MCF 10A (cell line): ENCODE measurements around the gene LRRC27. TPM values are rescaled to one million over a fixed set of nuclear protein-coding genes. Genes with fewer than 3 reads are reported as not detected.

Experiments used
- BruUV-seq: library from RNA; stranded (reverse); fragments of 400-500 nt; replicated peaks from 2 replicates; lab custom pipeline; 2021; lab: Mats Ljungman, UMichigan
- CTCF ChIA-PET: fragments of 300-600 bp; sonication (Branson Sonifier 250); formaldehyde crosslinking; extraction: SDS; loops from one replicate; lab custom pipeline; 2021; ENCODE audit warnings: antibody characterized with exemption, inconsistent platforms; lab: Yijun Ruan, JAX
- POLR2A ChIA-PET: fragments of 300-600, 350-650 bp; sonication (Branson Sonifier 250); formaldehyde crosslinking; extraction: SDS; loops from one replicate; lab custom pipeline; 2020; ENCODE audit warnings: antibody characterized with exemption, inconsistent platforms; lab: Yijun Ruan, JAX
- DNase-seq: peaks from one replicate; pipeline ENCODE4 v3.0.0-alpha.2; 2018; ENCODE audit not compliant: unreplicated experiment
- H3K27ac Mint-ChIP-seq: one replicate; pipeline ENCODE4 v1.8.0; 2022; ENCODE audit warnings: mild to moderate bottlenecking, low read depth, mixed read lengths; ENCODE audit not compliant: unreplicated experiment
- H3K27me3 Mint-ChIP-seq: one replicate; pipeline ENCODE4 v1.8.0; 2022; ENCODE audit warnings: mixed read lengths; ENCODE audit not compliant: insufficient read depth, unreplicated experiment
- H3K36me3 Mint-ChIP-seq: one replicate; pipeline ENCODE4 v1.8.0; 2022; ENCODE audit warnings: mild to moderate bottlenecking, moderate library complexity, mixed read lengths; ENCODE audit not compliant: insufficient read depth, unreplicated experiment
- H3K4me1 Mint-ChIP-seq: one replicate; pipeline ENCODE4 v1.8.0; 2022; ENCODE audit warnings: mixed read lengths; ENCODE audit not compliant: insufficient read depth, unreplicated experiment
- H3K4me3 Mint-ChIP-seq: one replicate; pipeline ENCODE4 v1.8.0; 2022; ENCODE audit warnings: mild to moderate bottlenecking, moderate library complexity, mixed read lengths; ENCODE audit not compliant: unreplicated experiment
- H3K9me3 Mint-ChIP-seq: one replicate; pipeline ENCODE4 v1.8.0; 2022; ENCODE audit warnings: mixed read lengths; ENCODE audit not compliant: unreplicated experiment
- CTCF ChIP-seq: fragments of 200-600 bp; IDR thresholded peaks from one replicate; pipeline ENCODE4 v1.8.0; 2022; ENCODE audit warnings: antibody characterized with exemption, mild to moderate bottlenecking; ENCODE audit not compliant: unreplicated experiment
- intact Hi-C: fragments of 100-400 bp; cut with micrococcal nuclease; formaldehyde crosslinking; loops from 2 replicates; pipeline ENCODE4 v1.14.1; 2022
- total RNA-seq: library from RNA; stranded (reverse); gene quantifications from 2 replicates; pipeline ENCODE4 v1.2.3, GENCODE V29; 2022

LRRC27 gene
- total RNA-seq, 1 experiment from 2014 or later, result 9.1 TPM

- no peak for DNase-seq
- ChIA-PET POLR2A (interaction anchor here (0.6 kb wide), 1 partner anchor 150 kb away, joined by 3 read pairs; no protein-coding TSS in a partner anchor), CTCF (interaction anchor here (1.2 kb wide), 1 partner anchor 157 kb away, joined by 3 read pairs; no protein-coding TSS in a partner anchor)
- H3K4me1 Mint-ChIP-seq, result no peaks in the 10 kb centered on the region
- BruUV-seq, result no TSS peak
- TF ChIP-seq CTCF, result no peak
- intact Hi-C loops, result no loop called here
- H3K36me3 Mint-ChIP-seq, result no peaks in the 10 kb centered on the region
- no peak overlapping the region for H3K4me3 Mint-ChIP-seq
- H3K9me3 Mint-ChIP-seq, result no peaks in the 10 kb centered on the region
- H3K27me3 Mint-ChIP-seq, result no peaks in the 10 kb centered on the region
- H3K27ac Mint-ChIP-seq, result no peak overlapping the region
These were observed 32.3 kb upstream of the LRRC27 start for GRCh38 chr10:132299371-132300336.

- Mint-ChIP-seq H3K36me3 (no peaks in the 10 kb centered on the region), H3K4me1 (no peaks in the 10 kb centered on the region), H3K27me3 (no peaks in the 10 kb centered on the region), H3K27ac (no peak overlapping the region), H3K9me3 (no peaks in the 10 kb centered on the region), H3K4me3 (no peak overlapping the region)
- DNase-seq, result no peak
- POLR2A ChIA-PET, result no interaction called here
- no peak for TF ChIP-seq CTCF
- intact Hi-C loops, result no loop called here
- no TSS peak for BruUV-seq
- CTCF ChIA-PET, result no interaction called here
These were observed 31.4 kb upstream of the LRRC27 start for GRCh38 chr10:132300582-132300981.

- H3K36me3 Mint-ChIP-seq, result peaks cover 2% of the 10 kb centered on the region
- no peak for TF ChIP-seq CTCF
- no peak for DNase-seq
- no peaks in the 10 kb centered on the region for H3K4me1 Mint-ChIP-seq
- H3K9me3 Mint-ChIP-seq, result no peaks in the 10 kb centered on the region
- ChIA-PET CTCF (interaction anchor here (0.7 kb wide), 1 partner anchor 158 kb away, joined by 3 read pairs; no protein-coding TSS in a partner anchor), POLR2A (no interaction called here)
- no peak overlapping the region for H3K4me3 Mint-ChIP-seq
- no TSS peak for BruUV-seq
- no peaks in the 10 kb centered on the region for H3K27me3 Mint-ChIP-seq
- intact Hi-C loops, result no loop called here
- no peak overlapping the region for H3K27ac Mint-ChIP-seq
These were observed 30.3 kb upstream of the LRRC27 start for GRCh38 chr10:132301371-132302330.
